GM19452 (cell line): ENCODE measurements around the gene FRY.

ENCODE experiments used
- ATAC-seq: cut with Tn5 transposase; IDR thresholded peaks from one replicate; pipeline ENCODE4 v1.9.1; 2021; ENCODE audit not compliant: unreplicated experiment

Gene FRY

DNA sequence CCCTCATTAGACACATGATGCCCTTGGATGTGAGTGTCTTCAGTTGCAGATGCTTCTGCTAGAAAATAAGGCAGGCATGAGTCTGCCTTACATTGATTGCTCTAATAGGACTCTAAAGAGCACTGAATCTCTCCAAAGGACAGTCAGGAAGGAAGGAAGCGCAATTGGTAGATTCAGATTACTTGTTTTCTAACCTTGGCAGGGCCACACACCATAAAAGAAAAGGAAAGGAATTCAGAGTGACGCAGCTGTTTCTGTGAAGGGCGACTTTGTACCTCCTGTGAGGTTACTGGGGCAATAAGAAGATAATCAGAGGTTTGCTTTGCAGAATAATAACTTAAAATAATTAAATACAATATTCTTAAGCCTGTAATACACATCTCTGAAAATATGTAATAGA, 48.0 kb downstream of the FRY start:
- no peak for ATAC-seq

DNA sequence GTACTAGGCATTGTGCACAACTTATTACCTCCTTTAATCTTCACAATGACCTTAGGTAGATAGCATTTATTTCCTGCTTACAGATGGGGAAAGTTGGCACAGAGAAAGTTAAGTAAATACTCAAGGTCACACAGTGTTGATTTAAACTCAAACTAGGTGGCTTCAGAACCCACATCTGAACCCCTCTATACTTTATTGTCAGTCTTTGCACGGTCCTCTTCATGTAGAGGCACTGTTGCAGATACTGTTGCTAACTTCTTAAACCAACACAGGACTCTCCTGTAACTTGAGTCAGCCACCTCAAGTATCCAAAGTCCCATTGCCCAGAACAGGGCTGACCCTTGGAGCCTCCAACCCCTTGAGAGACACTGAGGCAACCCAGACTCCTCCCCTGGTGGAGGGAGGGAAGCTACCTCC, 48.8 kb downstream of the FRY start:
- no peak for ATAC-seq

DNA sequence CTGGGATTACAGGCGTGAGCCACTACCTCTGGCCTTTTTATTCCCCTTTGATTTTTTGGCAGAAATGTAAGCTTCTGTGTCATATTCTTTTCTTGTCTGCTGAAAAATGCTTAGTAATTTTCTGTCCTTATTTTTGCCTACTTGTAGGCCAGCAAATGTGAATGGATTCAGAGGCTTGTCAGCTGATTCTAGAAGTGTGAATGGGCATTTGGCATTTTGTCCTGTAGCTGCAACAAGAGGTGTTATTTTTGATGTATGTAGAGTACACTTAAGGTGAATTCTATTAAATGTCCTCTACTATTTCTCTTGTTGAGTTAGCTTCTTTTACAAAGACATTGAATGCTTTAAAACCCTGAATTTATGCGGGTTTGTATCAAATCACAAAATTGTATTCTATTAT, 50.0 kb downstream of the FRY start:
- ATAC-seq, result no peak

DNA sequence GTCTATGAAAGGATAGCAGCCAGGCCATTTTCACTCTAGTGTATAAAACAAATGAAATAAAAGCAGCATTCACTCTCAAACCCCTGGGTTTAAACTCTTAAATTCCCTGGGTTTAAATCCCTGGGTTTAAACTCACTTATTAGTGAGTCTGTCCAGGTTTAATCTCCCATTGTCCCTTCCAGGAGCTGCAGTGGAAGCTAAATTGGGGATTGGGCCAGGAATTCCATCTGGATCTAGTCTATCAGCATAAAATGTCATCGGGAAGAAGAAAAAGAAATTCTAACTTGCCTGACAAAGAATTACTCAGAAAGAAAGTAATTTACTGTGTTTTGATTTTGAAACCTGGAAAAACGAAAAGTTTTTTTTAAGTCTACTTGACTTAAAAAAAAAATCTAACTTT, 54.8 kb downstream of the FRY start:
- no peak for ATAC-seq

DNA sequence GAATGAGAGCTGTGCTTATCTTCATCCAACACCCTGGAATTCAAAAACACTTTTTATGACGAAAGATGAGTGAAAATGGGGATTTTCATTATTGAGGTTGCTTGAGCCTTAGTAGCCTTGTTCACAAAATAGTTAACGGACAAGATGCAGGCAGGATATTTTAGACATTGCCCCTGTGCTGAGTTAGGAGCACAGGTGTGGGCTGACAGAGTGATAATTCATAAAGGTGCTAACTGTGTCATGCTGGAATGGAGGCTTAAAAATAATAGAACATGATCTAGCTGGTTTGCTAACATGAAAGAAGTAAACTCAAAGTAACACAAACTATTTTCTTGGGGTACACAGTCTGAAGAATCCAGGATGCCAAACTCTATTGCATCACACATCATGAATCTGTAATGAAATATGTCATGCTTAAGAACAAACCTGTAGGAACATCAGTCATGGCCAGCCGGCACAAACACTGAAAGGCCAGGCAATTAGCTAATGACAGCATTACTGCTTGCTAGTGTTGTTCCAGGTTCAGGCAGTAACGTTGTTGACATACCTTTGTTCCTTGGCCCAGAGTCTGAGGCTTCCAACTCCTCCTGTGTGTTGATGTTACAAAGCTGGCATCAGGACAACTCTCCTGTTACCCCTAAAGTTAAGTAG, 55.3 kb downstream of the FRY start:
- no peak for ATAC-seq

DNA sequence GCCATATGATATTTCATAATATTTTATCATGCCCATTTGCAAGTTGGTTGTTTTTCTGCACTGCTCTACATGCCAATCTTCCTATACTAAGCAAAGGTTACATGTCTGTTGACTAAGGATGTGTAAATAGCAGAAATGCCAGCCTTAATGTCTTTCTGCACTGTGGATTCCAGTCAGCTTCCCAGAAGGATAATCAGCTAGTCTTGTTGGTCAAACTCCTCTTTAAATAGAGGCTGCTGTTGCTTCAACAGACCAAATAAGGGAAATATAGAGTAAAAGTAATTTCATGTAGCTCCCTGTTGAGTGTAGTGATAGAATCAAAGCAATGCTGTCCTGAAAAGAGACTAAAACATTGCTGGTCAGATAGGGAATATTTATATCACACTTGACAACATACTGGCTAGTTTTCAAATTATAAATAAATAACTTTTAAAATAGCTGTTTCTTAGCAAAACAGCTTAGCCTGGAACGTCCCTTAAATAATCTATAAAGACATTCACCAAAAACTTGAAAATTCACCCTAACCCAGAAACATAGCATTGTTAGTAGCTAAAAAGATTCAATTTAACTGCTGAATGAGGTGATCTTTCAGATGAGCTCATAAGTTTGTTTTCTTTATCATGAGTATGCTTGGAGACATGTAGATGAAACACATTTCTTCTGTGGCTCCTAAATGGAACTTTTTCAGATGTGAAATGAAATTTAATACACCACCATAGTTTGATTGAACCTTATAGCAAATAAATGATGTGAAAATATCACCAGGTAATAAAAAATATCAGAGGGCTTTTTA, 56.6 kb downstream of the FRY start:
- ATAC-seq, result no peak

DNA sequence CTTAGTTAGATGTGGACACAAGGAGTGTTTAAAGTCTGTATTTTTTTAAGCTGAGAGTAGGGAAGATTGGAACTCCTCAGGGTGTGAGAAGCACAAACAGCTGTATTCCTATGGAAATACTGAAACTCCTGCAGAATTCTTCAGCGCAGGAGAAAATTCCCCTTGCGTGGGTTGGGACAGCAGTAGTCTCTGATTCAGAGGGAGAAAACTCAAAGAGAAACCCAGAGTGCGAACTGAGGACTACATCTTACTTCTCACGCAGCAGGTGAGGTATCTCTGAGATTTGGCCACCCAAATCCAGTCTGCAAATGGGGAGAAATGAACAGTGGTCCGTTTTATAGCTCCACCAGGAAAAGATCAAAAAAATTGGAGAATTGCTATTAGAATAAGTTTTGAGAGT, 60.9 kb downstream of the FRY start:
- no peak for ATAC-seq

- no peak for ATAC-seq
Measured at GRCh38 chr13:32093006-32093405, 61.4 kb downstream of the FRY start.

- no peak for ATAC-seq
Measured at GRCh38 chr13:32098272-32098671, 66.7 kb downstream of the FRY start.

DNA sequence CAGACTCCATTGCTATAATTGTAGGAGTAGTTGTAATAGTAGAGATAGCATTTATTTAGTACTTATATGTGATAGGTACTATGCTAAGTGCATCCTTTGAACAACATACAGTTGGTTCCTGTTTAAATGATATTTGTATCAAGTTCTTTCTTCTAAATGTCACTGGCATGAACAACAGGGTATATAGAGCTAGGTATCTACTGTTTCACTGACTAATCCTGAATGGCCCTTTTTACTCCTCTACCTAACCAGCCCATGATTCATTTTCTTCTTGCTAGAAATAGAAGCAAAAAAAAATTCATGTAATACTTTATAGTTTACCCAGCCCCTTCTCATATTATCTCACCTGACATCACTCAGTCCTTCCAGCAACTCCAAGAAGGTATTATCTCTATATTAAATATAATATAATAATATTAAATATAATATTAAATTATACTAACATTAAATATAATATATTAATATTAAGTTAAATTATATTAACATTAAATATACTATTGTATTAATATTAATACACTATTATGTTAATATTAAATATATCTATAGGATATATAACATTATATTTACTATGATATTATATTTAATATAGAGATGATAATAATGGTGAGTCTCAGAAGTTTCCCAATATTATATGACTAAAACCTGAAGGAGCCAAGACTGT, 74.2 kb downstream of the FRY start:
- ATAC-seq, result no peak

DNA sequence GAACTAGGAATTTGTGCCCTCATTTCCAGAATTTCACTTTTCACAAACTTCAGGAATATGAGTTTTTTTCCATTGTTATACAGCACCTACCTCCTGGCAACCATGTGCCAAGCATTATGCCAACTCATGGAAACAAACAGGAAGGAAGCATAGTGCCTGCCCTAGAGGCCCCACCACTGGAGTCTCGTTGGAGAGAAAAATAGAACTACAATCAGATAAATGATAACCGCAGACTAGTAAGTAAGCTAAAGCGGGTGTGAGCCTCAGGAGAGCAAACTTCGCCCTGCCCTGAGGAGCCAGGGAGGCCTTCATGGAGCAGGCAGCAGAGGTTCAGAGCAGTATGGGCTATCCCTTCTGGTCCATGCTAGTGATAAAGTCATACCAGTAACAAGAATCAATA, 75.9 kb downstream of the FRY start:
- no peak for ATAC-seq

DNA sequence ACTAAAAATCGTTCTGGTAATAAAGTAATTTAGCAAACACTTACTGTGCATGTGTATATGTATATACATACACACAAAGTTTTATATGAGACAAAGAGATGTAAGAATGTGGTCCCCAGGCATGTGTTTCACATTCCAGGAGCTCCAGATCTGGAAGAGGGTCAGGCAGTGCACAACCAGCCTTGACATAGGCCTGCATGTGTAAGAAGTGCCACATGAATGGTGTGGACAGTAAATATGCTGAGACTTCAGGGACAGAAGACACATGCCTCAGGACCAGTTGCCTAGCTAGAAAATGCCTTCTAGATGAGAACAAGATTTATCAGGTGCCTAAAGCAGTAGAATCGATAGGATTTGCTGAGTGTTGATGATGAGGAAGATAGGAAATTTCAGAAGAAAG, 76.4 kb downstream of the FRY start:
- no peak for ATAC-seq

GRCh38 chr13:32113532-32113931, 82.0 kb downstream of the FRY start:
- no peak for ATAC-seq

DNA sequence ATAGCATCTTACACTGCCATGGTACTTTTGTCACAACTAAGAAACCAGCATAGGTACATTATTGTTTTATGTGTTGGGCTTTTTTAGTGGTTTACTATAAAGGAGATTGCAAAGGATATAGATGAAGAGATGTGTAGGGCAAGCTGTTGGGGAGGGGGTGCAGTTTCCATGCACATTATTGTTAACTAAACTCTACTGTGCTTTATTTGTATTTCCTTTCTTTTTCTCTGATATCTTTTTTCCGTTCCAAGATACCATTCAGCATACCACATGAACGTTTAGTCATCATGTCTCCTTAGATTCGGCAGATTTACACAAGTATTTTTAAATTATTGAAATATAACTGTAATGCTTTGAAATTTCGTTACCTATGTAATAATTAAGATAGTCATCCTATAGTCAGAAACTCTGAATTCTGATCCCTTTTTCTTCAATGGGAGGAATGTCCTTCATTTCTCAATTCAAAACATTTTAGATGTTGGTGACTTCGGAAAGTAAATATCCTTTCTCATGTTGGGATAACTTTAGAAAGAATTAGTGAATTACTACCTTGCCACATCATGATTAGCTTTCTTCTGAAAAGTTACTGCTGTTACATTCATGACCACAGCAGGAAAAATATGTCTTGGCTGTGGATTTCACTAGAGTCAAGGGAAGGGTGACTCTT, 82.8 kb downstream of the FRY start:
- ATAC-seq, result no peak

DNA sequence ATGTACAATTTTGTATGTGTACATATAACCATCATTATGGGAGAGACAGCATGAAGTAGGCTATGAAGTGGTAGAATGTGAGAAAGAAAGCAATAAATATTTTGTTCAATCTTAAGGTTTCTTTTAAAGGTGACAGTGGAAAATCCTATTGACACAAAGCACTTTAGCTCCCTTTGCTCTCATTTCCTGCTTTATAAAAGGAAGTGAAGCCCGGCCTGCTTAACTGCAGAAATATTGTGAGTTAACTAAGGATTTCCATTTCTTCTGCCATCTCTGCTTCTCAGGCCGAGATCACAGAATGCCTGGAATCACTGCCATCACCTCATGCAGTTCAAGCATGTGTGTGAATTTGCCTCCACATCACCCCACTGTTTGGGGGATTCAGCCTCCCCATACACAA, 83.5 kb downstream of the FRY start:
- ATAC-seq, result no peak

GRCh38 chr13:32116210-32116609, 84.6 kb downstream of the FRY start:
- ATAC-seq, result no peak

DNA sequence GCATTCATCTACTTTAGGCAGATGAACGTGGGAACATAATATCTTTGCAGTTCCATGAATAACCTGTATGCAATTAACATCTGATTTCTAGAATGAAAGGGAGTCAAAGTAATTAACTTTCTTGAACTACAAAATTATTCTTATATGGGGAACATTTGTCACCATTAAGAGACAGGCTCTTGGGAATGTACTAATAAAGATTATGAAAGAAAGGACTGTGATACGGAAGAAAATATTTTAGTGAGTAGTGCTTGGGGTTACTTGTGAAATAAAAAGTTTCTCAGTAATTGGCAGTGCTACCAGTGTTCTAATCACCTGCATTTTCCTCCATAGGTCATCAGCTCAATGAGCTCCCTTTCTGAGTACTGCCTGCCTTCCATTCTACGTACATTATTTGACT, 85.4 kb downstream of the FRY start:
- ATAC-seq, result no peak

DNA sequence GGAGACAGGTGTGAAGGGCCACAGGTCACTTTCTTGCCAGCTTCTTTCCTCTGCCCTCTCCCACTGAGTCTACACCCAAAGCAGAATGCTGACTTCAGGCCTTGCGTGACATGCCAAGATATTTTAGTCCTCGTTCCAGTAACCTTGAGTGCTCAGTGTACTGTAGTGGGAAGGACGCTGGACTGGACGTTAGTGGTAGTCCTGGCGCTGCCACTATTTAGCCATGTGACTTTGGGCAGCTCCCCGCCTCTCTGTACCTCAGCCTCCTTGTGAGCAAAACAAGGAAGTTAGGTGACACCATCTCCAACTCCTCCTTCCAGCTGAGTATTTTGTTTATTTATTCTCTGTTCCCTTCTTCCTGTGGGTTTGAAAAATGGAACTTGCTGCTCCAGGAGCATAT, 86.1 kb downstream of the FRY start:
- no peak for ATAC-seq

GRCh38 chr13:32121316-32121715, 89.7 kb downstream of the FRY start:
- no peak for ATAC-seq

- no peak for ATAC-seq
Measured at GRCh38 chr13:32124743-32125142, 93.2 kb downstream of the FRY start.

- no peak for ATAC-seq
Measured at GRCh38 chr13:32125221-32125689, 93.7 kb downstream of the FRY start.

GRCh38 chr13:32125751-32126150, 94.2 kb downstream of the FRY start:
- no peak for ATAC-seq
